GM04504 (cell line): ENCODE results near the gene IGF1R.
A peak's percentile ranks its signal among the peaks of the same experiment; 100 is the strongest.

Experiments used
- DNase-seq: peaks from one replicate; pipeline ENCODE4 v3.0.0-alpha.2; 2012; ENCODE audit warnings: low read depth

IGF1R gene

DNA sequence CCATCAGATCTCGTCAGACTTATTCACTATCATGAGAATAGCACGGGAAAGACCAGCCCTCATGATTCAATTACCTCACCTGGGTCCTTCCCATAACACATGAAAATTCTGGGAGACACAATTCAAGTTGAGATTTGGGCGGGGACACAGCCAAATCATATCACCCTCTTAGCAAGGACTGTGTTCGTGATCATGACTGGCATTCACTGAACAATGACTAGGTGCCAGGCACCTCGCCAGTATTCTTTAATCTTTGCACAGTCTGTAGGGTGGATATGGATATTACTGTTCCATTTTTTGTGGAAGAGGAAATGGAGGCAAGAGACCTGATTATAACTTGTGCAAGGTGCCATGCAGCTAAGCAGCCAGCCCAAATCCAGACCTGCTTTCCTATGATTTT is 77.5 kb downstream of the IGF1R start:
- DNase-seq, result no peak

DNA sequence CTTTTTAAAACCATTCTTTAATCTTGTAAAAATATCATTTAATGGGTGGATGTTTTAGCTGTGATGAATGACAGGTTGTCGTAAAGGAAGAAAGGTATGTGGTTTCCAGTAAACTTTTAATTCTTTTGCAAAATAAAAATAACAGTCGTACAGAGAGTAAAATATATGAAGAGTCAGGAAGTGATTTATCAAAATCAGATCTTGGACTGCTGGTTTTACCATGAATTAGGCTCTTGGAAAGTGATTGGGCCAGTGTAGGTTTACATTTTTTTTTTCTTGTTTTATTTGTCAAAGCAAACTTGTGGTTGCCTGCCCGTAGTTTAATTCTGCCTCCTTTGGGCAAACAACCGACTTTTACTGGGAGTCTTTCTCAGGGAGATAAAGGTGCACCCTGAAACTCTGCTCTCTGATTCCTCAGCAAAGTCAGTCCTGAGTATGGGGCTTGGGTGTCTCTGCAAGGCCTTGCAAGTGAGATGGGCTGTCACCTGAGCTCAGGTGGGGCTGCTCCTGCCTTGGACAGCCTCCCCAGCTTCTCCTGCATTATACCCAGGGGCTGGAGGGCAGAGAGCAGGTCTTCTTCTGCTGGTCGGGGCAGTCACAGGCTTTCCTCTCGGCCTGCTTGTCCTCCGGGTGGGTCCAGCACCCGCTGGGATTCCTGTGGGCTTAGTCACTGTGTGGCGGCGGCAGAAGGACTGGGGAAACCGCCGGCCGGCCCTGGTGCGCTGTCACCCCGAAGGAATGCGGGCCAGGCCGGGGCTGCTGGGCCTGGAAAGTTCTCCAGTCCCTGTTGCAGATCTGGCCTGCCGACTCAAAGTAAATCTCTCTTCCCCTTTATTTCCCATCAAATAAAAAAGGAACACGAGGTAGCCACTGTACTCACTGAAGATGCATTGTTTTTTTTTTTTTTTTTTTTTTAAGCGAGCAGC is 79.0 kb downstream of the IGF1R start:
- DNase-seq, result peak; percentile 89

DNA sequence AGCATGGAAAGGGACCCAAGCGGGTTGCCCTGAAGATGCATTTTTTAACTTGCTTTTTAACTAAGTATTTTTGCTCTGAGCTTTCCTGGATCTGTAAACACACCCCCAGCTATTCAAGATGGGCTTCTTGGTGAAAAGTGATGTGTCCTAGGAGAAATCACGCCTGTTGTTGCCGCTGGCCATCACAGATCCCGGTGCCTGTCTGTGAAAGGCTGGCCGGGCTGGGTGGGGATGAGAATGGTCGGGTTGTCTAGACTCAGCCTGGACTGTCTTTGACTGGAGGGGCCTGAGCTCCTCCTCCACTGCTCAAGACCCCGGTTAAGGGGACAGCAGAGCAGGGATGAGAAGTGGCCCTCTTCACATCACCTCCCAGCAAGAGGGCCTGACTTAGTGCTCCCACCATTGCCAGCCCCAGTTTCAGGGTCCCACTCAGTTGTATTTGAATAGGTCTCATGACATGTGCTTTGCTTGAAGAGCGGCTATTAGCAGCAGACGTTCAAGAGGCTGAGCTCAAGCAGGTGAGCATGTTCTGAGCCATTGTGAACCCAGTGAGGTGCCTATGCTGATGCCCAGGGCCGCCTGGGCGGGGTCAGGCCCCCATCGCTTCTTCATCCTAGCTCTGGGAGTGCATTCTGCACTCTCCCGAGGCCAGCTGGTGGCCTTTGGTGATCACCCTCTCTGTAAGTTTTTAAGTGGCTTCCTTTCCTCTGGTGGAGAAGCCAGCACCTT is 79.9 kb downstream of the IGF1R start:
- no peak for DNase-seq

DNA sequence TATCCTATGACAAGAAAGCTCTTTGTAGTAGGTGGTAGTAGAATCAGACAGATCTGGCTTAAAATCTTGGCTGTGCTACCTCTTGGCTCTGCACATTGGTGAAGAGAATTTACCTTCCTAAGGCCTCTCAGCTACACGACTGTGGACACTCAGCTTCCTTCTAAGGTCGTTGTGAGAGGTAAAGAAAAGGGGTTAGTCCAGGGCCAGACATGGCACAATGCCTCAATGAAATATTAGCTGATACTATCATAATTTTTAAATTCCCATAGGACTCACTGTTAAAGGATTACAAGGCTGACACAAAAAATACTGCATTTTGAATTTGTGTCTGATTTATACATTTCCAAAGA is 80.4 kb downstream of the IGF1R start:
- DNase-seq, result no peak

DNA sequence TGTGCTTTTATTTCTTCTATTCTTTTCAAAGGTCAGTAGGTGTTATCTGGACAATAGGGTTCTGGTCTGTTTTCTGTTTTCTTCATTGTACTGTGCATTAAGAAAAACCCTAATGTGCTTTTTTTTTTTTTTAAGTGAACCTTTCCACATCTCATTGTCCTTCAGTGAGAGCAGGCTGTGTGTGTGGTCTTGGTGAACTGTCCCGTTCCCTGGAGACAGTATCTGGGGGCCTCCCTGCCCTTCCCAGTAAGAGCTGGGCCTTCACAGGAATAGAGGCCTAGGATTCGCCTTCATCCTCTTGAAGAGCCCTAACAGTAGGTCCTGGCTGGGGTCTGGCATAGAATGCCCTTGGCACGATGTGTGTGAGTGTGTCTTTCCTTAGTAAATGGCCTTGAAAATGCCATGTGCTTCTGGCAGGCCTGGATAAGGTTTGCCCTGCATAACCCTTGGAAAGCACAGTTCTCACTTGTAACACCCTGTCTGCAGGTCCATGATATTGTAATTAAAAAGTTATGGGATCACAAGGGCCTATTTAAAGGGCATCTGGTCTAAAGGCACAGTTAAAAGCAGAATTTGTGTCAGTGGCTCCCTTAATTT is 81.2 kb downstream of the IGF1R start:
- no peak for DNase-seq

DNA sequence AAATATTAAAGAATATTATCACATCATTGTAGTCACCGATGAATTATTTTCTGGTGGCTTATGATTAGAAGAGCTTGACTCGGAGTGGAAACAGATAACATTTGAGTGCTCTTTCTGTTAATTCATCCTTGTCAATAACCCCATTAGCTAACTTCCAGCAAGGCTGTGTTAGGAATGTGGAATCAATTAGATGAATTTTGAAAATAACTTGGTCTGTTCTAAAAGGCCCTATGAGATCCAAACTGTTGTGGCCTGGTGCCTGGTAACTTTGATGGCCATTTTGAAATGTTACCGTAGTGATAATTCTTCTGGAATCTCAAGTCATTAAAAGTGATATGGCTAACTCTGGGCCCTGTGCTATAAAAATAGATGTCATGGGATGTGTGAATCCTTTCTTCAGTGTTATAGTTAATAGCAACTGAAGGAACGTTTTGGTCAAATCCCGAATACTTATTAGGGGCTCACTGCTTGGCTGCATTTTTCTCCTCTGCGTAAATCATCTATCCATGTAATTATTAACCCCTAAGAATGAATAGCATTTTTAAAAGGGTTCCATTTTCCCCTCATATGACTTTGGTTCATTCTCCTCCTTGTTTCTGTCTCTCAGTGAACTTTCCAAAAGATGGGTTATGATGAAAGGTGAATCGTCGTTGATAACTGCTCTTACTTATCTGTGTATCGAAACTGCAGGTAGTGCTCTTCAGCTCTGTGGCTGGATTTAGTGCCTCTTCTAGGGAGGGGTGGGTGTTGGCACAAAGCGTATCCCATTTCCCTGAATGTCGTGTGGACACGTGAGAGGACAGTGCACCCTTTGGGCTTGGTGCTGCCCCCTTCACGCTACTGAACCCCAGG is 82.7 kb downstream of the IGF1R start:
- no peak for DNase-seq

DNA sequence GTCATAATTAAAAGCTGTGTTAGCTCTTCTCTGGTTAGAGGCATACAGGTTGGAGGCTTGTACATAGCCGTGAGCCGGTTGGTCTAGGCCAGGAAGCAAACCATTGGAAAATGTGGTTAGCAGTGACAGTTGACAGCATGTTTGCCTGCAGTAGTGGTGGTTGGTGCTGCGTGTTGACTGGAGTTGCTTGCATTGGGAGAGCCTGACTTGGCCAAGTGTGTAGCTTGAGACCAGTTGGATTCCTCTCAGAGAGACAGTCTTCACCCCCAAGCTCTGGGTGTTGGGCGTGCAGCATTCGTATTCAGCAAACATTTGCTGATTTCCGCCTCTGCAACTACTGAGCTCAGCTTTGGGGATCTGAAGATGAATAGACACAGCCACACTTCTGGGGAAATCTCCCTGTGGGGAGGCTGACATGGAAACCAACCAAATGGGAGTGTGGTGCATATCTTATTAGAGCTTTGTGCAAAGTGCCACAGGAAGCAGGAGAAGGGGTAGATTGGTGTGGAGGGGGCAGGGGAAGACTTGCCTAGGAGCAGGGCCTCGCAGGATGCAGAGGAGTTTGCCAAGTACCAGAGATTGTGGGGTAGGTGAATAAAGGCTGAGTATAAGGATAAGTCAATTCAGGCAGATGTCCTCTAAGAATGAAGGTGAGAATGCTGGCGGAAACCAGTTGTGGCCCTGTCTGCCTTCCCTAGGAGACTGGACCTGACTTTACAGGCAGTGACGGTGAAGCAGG is 83.5 kb downstream of the IGF1R start:
- DNase-seq, result no peak

DNA sequence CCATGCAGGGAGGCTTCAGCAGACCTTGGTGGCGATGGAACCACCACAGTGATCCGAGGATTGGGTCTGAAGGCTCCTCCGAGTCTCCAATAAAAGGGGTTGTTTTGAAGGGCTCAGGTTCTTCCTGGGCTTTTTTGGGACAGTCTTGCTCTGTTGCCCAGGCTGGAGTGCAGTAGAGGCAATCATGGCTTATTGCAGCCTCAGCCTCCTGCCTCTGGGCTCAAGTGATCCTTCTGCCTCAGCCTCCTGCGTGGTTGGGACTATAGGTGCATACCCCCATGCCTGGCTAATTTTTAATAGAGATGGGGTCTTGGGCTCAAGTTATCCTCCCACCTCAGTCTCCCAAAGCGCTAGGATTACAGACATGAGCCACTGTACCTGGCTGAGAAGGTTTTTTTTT is 84.8 kb downstream of the IGF1R start:
- DNase-seq, result no peak

DNA sequence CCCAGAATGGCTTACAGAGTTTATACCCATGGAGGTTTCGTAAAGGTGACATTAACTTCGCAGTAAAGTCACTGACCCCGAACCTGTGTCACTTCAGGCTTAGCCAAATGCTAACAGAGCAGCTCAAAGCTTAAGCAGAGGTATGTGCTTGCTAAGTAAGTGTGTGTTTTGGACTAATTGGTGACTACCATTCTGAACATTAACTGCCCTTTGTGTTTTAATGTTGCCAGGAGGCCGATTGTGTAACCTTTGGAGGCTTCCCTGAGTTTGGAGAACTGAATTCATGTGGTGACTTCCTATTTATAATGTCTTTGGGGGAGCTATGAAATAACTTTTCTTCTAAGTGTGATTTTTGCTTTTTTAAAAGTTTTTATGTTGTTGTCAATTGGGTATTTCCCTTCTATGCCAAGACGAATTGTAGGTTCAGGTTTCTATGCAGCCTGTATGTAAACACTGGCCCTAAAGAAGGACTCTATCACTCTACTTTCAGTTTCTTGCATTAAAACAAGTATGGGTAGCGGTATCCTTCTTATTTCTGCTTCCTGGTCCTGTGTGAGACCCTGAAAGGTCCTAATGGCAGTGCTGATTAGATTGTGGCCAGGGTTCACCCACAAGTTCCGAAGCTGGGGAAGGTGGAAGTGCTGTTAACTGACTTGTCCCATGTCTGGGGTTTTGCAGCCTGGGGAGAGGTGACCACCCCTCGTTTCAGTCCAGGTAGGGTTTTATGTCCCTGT is 86.3 kb downstream of the IGF1R start:
- DNase-seq, result no peak

DNA sequence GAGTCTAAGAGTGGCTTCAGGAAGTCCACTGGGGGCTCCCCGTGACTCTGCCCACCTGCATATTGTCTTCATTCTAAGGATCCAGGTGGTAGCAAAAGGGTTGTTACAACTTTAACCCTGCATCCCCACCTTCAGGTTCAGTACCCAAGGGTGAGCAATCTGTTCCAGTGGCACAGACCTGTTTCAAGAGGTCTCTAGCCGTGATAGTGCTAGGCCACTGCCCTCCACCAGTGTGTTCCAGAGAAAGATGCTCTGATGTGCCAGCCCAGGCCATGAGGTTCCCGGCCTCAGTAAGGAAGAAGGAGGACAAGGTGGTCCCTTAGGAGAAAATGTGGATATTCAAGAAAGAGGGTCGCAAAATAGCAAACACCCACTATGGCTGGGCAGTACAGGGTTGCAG is 87.0 kb downstream of the IGF1R start:
- DNase-seq, result no peak

DNA sequence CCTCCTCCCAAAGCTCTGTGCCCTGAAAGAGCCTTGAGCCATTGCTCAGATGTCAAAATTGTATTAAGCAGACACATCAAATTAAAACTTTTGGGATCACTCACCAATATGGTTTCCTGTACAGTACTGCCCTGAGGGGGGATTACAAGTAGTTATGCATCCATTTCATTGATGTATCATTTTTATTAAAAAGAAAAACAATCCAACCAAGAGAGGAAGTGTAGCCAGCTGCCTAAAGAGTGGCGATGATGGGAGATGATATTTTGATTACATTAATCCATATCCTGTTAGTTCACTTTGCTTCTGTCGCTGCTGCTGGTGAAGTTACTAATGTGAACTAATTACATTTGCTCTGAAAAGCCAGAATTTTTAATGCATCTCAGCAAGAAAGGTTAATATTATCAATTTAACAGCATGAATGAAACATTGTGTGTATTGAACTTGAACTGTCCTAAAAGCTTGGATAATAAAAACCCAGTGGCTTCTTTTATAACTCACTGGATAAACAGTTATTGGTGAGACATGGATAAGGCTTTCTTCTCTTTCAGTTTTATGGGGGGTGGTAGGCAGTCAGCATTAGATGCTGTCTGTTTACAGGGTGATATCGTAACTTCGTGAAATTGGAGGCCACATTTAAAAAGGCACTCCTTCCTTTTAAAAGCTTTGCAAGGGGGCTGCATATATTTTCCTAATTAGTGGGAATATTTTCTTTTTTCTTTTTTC is 87.7 kb downstream of the IGF1R start:
- DNase-seq, result no peak

DNA sequence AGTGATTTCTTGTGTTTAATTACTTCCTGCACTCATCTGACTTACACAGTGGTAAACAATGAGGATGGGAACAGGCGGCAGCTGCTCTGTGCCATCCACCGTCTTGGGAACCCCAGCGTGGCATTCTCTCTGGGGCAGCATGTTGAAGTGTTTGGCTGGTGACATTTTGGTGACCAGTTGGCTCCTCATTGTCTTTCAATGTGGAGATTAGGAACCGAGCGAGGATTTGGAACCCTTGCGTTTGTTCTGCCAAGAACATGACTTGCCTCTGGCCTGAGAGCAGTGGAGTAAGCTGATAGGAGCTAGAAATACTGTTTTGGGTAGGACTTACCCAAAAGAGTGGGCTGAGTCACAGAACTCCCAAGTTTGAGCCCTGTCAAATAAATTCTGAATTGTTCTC is 88.8 kb downstream of the IGF1R start:
- no peak for DNase-seq

DNA sequence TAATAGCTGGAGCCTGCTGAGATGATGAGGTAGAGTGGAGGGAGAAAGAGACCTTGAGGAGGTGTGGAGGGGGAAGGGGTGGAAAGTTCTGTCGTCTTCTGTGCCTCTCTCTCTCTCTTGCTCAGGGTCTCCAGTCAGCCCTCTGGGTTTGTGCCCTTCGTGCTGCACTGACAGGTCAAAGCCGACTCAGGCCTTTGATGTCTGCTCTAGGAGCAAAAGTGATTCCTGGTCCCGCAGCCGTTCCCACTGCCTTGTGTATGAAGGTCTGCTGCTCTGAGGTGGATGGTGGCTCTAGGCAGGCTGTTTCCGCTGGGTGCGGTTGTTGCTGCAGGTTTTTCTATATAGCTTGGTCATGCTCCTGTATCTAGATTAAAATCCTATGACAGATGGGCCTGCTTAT is 89.4 kb downstream of the IGF1R start:
- DNase-seq, result no peak

DNA sequence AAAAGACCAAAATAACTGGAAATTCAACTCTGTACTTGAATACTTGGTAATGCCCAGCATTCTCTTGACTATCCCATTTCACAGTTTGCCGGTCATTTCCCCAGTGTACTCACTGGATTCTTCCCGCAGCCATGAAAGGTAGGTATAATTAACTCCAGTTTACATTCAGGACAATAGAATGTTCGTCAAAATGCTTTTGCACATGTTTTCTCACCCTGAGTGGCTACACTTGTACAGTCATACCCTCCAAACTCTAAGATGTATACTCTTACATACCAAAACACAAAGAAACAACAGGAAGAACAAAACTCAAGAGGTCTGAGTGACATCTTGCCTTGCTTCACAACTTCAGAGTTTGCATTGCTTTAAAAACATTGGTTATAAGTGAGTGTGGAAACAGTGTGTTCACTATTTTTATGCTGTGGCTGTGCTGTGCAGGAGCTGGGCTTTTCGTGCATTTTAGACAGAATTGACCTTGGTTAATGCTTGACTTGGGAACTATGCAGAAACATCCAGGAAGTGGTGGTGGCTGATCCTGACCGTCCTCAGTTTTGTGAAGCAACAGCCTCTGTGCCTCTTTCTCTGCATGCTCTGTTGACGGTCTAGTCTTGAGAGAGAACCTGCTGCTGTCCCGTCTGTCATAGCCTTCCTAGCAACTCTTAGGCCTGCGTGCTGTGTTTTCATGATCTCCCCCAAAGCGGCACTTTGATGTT is 90.5 kb downstream of the IGF1R start:
- no peak for DNase-seq

DNA sequence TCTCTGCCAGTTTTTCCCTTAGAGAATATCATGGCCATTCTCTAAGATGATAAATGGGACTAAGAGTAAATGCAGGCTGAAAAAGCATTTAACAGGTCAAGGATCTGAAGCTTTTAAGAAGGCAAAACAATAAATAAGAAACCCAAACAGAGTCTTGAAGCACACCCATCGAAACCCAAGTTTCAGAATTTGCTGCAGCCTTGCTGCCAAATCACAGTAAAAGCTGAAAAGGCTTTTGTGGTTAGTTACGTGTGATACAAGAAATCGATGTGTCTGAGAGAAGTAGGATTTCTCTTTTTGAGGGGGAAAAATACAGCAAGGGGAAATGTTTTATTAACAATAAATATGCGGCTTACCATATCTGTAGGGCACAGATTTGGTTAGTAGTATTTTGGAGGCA is 92.0 kb downstream of the IGF1R start:
- DNase-seq, result no peak

DNA sequence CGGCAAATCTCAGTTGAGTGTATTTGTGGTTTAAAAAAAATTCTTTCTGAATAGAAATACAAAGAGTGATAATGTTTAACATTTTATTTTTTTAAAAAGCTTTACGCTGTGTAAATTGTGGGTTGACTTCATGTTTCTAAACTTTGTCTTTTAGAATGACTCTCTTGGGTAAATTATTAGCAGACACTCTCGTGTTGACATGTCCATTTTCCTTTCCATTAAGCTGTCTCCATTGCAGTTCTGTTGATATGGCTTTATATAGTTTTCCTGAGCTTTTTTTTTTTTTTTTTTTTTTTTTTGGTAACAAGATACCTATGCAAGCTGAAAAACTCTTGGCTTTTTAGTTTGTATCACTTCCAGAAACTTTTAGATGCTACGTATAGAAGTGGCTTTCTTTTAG is 92.6 kb downstream of the IGF1R start:
- no peak for DNase-seq

DNA sequence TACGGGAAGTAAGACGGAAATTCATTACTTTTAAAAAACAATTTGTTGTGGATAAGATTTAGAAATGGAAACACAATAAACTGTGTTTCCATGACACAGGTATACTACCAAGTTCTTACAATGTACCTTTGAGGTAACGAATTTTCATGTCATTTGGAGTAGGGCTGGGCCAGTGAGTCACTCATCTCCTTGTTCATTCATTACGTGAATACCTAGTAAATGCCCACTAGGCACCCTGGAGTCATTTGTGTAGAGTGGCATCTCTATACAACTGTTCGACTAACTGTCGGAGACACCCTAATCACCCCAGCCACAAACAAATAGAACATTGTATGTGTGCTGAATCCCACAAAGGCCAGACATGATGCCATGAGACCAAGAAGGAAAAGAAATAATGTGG is 94.8 kb downstream of the IGF1R start:
- DNase-seq, result no peak

DNA sequence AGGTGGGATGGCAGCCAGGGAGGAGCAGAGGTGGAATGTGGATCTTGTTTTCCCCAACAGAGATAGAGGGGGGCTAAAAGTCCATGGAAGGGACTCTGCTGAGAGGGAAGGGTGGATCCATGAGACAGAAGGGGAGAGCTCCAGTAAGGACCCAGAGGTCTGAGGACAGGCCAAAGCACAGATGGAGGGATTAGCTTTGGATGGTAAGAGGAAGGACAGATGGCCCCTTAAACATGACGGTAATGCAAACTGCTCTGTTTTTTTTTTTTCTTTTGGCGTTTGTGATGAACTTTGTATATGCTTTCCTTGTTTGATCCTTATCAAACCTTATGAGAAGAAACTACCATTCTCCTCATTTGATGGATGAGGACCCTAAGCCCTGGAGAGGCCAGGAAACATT is 96.2 kb downstream of the IGF1R start:
- no peak for DNase-seq

DNA sequence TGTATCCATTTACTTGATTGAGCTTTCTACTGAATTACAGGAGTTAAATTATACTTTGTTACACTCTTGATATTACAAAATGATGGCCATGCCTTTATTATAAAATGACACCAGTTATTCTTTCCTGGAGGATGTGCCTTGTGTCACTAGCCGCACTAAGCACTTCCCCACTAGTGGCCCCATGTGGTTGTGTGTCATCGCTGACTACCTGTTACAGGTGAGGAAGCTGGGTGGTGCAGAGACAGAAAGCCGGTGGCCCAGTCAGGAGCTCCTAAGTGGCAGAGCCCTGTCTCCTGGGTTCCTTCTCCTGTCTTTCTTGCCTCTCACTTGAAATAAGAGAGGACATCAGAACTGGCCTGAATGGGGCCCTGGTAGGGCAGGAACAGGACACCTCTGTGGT is 96.8 kb downstream of the IGF1R start:
- no peak for DNase-seq
